Measurements from ENCODE around the gene KIF18B. TPM values are rescaled to one million over a fixed set of nuclear protein-coding genes. Genes with fewer than 3 reads are reported as not detected.
A peak's percentile ranks its signal among the peaks of the same experiment; 100 is the strongest.

Gene KIF18B
- total RNA-seq, 1 experiment from 2014 or later = 58.5 TPM

DNA sequence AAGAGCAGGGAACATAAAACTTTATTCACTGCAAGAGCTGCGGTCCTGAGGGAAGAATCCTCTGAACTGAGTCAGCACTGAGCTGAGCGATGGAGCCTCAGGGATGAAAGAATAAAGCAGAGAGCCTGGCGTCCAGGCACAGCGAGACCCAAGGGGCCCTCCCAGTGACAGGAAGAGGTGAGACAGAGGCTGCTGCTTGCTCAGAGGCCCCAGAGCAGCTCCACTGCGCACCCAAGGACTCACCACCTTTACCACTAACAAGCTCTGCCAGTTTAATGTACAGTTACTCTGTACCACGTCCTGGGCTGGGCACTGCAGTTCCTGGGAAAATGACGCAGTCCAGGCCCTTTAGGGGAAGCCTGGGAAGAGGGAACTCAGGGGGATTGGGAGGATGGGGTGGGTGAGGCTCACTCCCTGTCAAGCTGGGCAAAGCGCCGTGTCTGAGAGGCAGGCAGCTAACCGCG is 37.9 kb downstream of the KIF18B start:
- Histone ChIP-seq H3K36me3 (ENCODE audit: low read depth) (no peaks in the 10 kb centered on the region), H3K4me3 (no peak overlapping the region), H3F3A (ENCODE audit: insufficient read depth, low read depth) (peaks cover 13% of the 10 kb centered on the region; the same call in 1 of the 2 replicates), H4K20me1 (ENCODE audit: insufficient read depth) (no peaks in the 10 kb centered on the region), H3K27ac (no peak overlapping the region), H3K4me1 (replicated peaks; ENCODE audit: insufficient read depth) (peaks cover 28% of the 10 kb centered on the region), H2AFZ (no peak overlapping the region), H3K79me2 (ENCODE audit: low read depth) (no peaks in the 10 kb centered on the region), H3K9me3 (ENCODE audit: insufficient read depth, low read depth) (no peaks in the 10 kb centered on the region), H3K9me2 (ENCODE audit: insufficient read depth) (no peaks in the 10 kb centered on the region), H3K4me2 (no peak overlapping the region), H3K27me3 (ENCODE audit: insufficient read depth, low read depth) (no peaks in the 10 kb centered on the region)
- intact Hi-C loops (cut with micrococcal nuclease; ENCODE audit: unreplicated experiment) = no loop called here
- peak in 1 of 2 experiments; percentile 37 for DNase-seq
- TF ChIP-seq, protein P1, sequence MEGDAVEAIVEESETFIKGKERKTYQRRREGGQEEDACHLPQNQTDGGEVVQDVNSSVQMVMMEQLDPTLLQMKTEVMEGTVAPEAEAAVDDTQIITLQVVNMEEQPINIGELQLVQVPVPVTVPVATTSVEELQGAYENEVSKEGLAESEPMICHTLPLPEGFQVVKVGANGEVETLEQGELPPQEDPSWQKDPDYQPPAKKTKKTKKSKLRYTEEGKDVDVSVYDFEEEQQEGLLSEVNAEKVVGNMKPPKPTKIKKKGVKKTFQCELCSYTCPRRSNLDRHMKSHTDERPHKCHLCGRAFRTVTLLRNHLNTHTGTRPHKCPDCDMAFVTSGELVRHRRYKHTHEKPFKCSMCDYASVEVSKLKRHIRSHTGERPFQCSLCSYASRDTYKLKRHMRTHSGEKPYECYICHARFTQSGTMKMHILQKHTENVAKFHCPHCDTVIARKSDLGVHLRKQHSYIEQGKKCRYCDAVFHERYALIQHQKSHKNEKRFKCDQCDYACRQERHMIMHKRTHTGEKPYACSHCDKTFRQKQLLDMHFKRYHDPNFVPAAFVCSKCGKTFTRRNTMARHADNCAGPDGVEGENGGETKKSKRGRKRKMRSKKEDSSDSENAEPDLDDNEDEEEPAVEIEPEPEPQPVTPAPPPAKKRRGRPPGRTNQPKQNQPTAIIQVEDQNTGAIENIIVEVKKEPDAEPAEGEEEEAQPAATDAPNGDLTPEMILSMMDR (conservative IDR thresholded peaks at IDR 0.05) = no peak
- TF ChIP-seq EZH2 (IDR thresholded peaks at IDR 0.05; ENCODE audit: low read depth) = no peak
- ChIA-PET POLR2A (ENCODE audit: unreplicated experiment) (no interaction called here), CTCF (interaction anchor here (0.7 to 0.8 kb wide), 3 partner anchors 11 to 431 kb away, joined by 4 to 5 read pairs (median 5); no protein-coding TSS in a partner anchor)
- BruUV-seq (replicated peaks) = no TSS peak

DNA sequence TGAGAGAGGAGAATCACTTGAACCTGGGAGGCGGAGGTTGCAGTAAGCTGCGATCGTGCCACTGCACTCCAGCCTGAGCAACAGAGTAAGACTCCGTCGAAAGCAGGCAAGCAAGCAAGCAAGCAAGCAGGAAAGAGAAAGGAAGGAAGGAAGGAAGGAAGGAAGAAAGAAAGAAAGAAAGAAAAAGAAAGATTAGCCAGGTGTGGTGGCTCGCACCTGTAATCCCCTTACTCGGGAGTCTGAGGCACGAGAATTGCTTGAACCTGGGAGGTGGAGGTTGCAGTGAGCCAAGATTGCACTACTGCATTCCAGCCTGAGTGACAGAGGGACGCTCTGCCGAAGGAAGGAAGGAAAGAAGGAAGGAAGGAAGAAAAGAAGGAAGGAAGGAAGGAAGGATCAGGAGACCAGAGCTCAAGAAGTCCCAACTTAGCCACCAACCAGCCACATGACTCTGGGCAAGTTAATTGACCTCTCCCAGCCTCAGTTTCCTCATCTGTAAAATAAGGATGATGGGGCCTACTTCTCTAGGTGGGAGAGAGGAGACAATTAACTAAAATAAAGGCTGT is 38.7 kb downstream of the KIF18B start:
- no peak for TF ChIP-seq EZH2 (IDR thresholded peaks at IDR 0.05; ENCODE audit: low read depth)
- ChIA-PET CTCF (interaction anchor here (0.7 kb wide), 1 partner anchor 430 kb away, joined by 5 read pairs; no protein-coding TSS in a partner anchor), POLR2A (ENCODE audit: unreplicated experiment) (no interaction called here)
- no peaks in the 10 kb centered on the region for H3K27me3 ChIP-seq (ENCODE audit: insufficient read depth, low read depth)
- H3K9me2 ChIP-seq (ENCODE audit: insufficient read depth) = no peaks in the 10 kb centered on the region
- H3K27ac ChIP-seq = no peak overlapping the region
- intact Hi-C loops (cut with micrococcal nuclease; ENCODE audit: unreplicated experiment) = no loop called here
- BruUV-seq (replicated peaks) = no TSS peak
- DNase-seq = no peak
- no peak overlapping the region for H3K4me2 ChIP-seq
- H3K79me2 ChIP-seq (ENCODE audit: low read depth) = no peaks in the 10 kb centered on the region
- peaks cover 28% of the 10 kb centered on the region for H3K4me1 ChIP-seq (replicated peaks; ENCODE audit: insufficient read depth)
- no peaks in the 10 kb centered on the region for H3K9me3 ChIP-seq (ENCODE audit: insufficient read depth, low read depth)
- H3K36me3 ChIP-seq (ENCODE audit: low read depth) = no peaks in the 10 kb centered on the region
- peaks cover 13% of the 10 kb centered on the region; the same call in 1 of the 2 replicates for H3F3A ChIP-seq (ENCODE audit: insufficient read depth, low read depth)
- no peaks in the 10 kb centered on the region for H4K20me1 ChIP-seq (ENCODE audit: insufficient read depth)
- H2AFZ ChIP-seq = no peak overlapping the region
- H3K4me3 ChIP-seq = no peak overlapping the region

DNA sequence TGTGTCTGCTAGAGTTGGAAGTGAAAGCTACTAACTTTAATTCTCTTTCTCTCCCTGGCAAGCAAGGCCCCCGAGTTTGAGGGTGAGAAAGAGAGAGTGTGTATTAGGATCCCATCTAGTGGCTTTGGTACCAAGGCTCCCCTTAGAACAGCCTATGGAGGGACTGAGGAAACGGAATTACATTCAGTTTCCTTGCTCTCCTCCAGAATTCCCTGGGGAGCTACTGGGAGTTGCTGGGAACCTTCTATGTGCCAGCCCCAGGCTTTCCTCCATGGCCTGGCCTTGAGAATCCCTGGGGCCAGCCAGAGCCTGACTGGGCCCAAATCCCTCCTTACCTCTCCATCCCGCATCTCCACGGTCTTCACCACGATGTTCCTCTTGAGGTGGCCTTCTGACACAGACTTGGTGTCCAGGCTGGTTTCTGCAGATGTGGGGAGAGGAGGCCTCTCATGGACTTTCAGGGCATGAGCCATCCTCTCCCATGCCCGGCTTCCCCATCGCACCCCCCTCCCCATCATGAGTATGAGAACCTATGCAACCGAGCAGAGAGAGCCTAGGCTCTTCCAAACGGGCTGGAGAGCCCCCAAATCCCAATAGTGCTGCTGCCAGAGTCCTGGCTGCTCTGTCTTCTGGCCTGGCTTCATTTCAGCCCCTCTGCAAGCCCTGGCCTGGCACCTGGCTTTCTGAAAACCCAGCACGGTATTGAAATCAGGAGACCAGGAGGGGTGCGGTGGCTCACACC is 39.7 kb downstream of the KIF18B start:
- ChIA-PET POLR2A (ENCODE audit: unreplicated experiment) (interaction anchor here (0.6 kb wide), 1 partner anchor 9 kb away, joined by 4 read pairs; no protein-coding TSS in a partner anchor), CTCF (no interaction called here)
- BruUV-seq (replicated peaks) = no TSS peak
- Histone ChIP-seq H3K27ac (no peak overlapping the region), H3K9me2 (ENCODE audit: insufficient read depth) (no peaks in the 10 kb centered on the region), H3K4me1 (replicated peaks; ENCODE audit: insufficient read depth) (peaks cover 28% of the 10 kb centered on the region), H3K36me3 (ENCODE audit: low read depth) (no peaks in the 10 kb centered on the region), H3K9me3 (ENCODE audit: insufficient read depth, low read depth) (no peaks in the 10 kb centered on the region), H2AFZ (no peak overlapping the region), H3K27me3 (ENCODE audit: insufficient read depth, low read depth) (no peaks in the 10 kb centered on the region), H3K79me2 (ENCODE audit: low read depth) (no peaks in the 10 kb centered on the region), H3F3A (ENCODE audit: insufficient read depth, low read depth) (peaks cover 13% of the 10 kb centered on the region; the same call in 1 of the 2 replicates), H3K4me3 (no peak overlapping the region), H4K20me1 (ENCODE audit: insufficient read depth) (no peaks in the 10 kb centered on the region), H3K4me2 (no peak overlapping the region)
- TF ChIP-seq EZH2 (IDR thresholded peaks at IDR 0.05; ENCODE audit: low read depth) = no peak
- TF ChIP-seq, protein P1 (conservative IDR thresholded peaks at IDR 0.05) = no peak
- peak in 1 of 2 experiments; percentile 9 for DNase-seq
- intact Hi-C loops (cut with micrococcal nuclease; ENCODE audit: unreplicated experiment) = no loop called here
